ENCODE results near the gene ZNF785.
A peak's percentile ranks its signal among the peaks of the same experiment; 100 is the strongest.

DNA sequence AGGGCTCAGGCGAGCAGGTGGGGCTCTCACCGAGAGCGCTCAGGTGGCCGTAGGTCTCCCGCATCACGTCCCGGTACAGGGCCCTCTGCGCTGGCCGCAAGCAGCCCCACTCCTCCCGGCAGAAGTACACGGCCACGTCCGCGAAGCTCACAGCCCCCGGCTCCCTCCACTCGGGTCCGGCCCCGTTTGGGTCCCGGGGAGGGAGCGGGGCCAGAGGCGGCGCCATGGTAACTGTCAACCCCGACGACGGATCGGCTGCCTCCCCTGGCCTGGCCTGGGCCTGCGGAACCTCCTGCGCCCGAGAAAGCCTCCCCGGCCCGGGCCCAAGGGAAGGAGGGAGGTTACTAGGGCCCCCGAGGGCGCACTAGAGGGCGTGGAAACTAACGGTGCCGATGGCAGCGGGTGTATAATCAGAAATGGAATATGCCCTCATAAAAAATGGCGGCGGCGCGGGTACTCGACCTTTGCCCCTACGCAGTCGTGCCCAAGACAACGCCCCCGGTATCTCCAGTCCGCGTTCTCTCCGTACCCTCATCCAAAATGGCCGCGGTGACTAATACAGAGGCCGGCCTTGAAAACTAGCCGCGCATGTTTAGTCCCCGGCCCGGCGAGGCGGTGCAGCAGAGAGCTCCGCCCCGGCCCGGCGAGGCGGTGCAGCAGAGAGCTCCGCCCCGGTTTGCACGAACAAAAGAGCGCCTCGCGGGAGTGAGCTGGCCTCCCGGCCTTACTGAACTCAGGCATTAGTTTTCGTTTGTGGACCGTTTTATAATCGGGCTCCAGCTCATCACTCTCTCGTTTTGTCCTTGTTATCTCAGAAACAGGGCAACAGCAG lies 27.3 kb downstream of the ZNF785 start, which contains the start of gene ZNF764:
- TF ChIP-seq, protein P1, sequence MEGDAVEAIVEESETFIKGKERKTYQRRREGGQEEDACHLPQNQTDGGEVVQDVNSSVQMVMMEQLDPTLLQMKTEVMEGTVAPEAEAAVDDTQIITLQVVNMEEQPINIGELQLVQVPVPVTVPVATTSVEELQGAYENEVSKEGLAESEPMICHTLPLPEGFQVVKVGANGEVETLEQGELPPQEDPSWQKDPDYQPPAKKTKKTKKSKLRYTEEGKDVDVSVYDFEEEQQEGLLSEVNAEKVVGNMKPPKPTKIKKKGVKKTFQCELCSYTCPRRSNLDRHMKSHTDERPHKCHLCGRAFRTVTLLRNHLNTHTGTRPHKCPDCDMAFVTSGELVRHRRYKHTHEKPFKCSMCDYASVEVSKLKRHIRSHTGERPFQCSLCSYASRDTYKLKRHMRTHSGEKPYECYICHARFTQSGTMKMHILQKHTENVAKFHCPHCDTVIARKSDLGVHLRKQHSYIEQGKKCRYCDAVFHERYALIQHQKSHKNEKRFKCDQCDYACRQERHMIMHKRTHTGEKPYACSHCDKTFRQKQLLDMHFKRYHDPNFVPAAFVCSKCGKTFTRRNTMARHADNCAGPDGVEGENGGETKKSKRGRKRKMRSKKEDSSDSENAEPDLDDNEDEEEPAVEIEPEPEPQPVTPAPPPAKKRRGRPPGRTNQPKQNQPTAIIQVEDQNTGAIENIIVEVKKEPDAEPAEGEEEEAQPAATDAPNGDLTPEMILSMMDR (conservative IDR thresholded peaks at IDR 0.05) = no peak
- TF ChIP-seq ZFX (IDR thresholded peaks at IDR 0.05) = peak; percentile 79; the same call in 1 of the 2 replicates
